ENCODE results near the gene CAMK2B. TPM values are rescaled to one million over a fixed set of nuclear protein-coding genes. Genes with fewer than 3 reads are reported as not detected.

The CAMK2B gene
- total RNA-seq, 2 experiments from 2014 or later = 0.97 to 1.9 TPM

DNA sequence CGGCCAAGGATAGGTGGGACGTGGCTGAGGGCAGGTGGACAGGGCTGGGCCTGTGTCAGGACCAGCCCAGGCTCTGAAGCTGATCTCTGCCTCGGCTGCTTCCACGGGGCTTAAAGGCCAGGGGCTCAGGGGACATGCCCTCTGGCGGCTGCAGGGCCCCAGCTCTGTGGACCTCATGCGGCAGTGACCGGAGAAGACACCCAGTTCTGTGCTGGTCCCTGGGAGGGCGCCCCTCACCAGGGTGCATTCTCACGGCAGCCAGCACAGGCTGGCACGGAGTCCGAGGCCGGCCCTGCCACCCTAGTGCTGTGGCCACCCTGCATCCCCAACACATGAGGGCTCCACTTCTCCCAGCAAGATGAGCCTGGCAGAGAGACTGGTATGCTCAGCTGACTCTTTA is 94.3 kb downstream of the CAMK2B start:
- ATAC-seq = no peak
- H3K27ac Mint-ChIP-seq = no peak overlapping the region
- intact Hi-C loops (cut with micrococcal nuclease) = no loop called here
- no peaks in the 10 kb centered on the region for H3K9me3 Mint-ChIP-seq
- POLR2A ChIA-PET = no interaction called here
- TF ChIP-seq, protein P1, sequence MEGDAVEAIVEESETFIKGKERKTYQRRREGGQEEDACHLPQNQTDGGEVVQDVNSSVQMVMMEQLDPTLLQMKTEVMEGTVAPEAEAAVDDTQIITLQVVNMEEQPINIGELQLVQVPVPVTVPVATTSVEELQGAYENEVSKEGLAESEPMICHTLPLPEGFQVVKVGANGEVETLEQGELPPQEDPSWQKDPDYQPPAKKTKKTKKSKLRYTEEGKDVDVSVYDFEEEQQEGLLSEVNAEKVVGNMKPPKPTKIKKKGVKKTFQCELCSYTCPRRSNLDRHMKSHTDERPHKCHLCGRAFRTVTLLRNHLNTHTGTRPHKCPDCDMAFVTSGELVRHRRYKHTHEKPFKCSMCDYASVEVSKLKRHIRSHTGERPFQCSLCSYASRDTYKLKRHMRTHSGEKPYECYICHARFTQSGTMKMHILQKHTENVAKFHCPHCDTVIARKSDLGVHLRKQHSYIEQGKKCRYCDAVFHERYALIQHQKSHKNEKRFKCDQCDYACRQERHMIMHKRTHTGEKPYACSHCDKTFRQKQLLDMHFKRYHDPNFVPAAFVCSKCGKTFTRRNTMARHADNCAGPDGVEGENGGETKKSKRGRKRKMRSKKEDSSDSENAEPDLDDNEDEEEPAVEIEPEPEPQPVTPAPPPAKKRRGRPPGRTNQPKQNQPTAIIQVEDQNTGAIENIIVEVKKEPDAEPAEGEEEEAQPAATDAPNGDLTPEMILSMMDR (IDR thresholded peaks at IDR 0.05) = no peak
- CTCF ChIA-PET = no interaction called here
- no peak for DNase-seq
- H3K4me3 Mint-ChIP-seq = no peak overlapping the region
- H3K36me3 Mint-ChIP-seq (ENCODE audit: low read depth) = no peaks in the 10 kb centered on the region
- no peaks in the 10 kb centered on the region for H3K27me3 Mint-ChIP-seq
- no peaks in the 10 kb centered on the region for H3K4me1 Mint-ChIP-seq (ENCODE audit: low read depth)

DNA sequence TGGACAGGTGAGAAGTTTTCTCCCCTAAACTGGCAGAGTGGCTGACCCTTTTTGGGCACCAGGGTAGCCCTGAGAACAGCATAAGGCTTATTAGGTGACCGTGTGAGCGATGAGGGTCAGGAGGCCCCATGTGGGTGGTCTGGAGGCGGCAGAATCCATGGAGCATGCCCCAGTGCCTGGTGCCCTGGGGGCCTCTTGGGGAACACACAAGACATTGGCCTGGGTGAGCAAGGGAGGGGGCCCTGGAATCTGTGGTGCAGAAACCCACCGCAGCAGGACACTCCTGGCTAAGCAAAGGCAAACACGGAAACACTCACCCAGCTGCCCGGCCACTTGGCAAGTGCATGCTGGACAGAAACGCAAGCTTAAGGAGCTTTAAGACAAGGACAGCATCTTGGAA is 95.1 kb downstream of the CAMK2B start:
- no peaks in the 10 kb centered on the region for H3K4me1 Mint-ChIP-seq (ENCODE audit: low read depth)
- DNase-seq = no peak
- H3K36me3 Mint-ChIP-seq (ENCODE audit: low read depth) = no peaks in the 10 kb centered on the region
- CTCF ChIA-PET = no interaction called here
- no peak overlapping the region for H3K27ac Mint-ChIP-seq
- H3K27me3 Mint-ChIP-seq = no peaks in the 10 kb centered on the region
- TF ChIP-seq, protein P1 (IDR thresholded peaks at IDR 0.05) = no peak
- intact Hi-C loops (cut with micrococcal nuclease) = no loop called here
- POLR2A ChIA-PET = interaction anchor here (0.6 kb wide), 1 partner anchor 72 kb away, joined by 4 read pairs; no protein-coding TSS in a partner anchor
- no peak overlapping the region for H3K4me3 Mint-ChIP-seq
- no peaks in the 10 kb centered on the region for H3K9me3 Mint-ChIP-seq
- ATAC-seq = no peak

DNA sequence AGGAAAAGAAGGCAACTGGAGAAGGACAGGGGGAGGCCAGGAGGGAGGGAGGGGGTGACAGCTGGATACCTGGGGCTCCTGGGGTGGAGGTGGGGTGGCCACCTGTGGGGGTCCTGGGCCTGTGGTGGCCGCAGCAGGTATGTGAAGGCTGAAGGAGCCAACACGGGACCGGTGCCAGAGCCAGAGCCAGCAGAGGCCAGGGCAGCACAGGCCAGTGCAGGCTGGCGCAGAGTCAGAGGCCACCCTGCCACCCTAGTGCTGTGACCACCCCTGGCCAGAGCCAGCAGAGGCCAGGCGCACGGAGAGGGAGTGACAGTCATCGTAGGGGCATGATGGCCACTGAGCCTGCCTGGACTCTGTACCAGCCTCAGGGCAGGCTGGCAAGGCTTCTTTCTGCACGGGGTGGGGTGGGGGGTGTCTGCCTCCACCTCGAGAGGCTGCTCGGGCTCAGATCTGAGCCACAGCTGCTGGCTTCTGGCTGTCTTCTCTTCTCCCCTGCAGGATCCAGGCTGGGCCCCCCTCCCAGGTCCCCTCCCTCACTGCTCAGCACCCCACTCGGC is 95.8 kb downstream of the CAMK2B start:
- H3K4me3 Mint-ChIP-seq = no peak overlapping the region
- POLR2A ChIA-PET = no interaction called here
- intact Hi-C loops (cut with micrococcal nuclease) = no loop called here
- DNase-seq (no peak), ATAC-seq (no peak)
- no peaks in the 10 kb centered on the region for H3K9me3 Mint-ChIP-seq
- no peaks in the 10 kb centered on the region for H3K4me1 Mint-ChIP-seq (ENCODE audit: low read depth)
- TF ChIP-seq, protein P1 (IDR thresholded peaks at IDR 0.05) = no peak
- no peaks in the 10 kb centered on the region for H3K36me3 Mint-ChIP-seq (ENCODE audit: low read depth)
- H3K27me3 Mint-ChIP-seq = no peaks in the 10 kb centered on the region
- CTCF ChIA-PET = no interaction called here
- no peak overlapping the region for H3K27ac Mint-ChIP-seq

DNA sequence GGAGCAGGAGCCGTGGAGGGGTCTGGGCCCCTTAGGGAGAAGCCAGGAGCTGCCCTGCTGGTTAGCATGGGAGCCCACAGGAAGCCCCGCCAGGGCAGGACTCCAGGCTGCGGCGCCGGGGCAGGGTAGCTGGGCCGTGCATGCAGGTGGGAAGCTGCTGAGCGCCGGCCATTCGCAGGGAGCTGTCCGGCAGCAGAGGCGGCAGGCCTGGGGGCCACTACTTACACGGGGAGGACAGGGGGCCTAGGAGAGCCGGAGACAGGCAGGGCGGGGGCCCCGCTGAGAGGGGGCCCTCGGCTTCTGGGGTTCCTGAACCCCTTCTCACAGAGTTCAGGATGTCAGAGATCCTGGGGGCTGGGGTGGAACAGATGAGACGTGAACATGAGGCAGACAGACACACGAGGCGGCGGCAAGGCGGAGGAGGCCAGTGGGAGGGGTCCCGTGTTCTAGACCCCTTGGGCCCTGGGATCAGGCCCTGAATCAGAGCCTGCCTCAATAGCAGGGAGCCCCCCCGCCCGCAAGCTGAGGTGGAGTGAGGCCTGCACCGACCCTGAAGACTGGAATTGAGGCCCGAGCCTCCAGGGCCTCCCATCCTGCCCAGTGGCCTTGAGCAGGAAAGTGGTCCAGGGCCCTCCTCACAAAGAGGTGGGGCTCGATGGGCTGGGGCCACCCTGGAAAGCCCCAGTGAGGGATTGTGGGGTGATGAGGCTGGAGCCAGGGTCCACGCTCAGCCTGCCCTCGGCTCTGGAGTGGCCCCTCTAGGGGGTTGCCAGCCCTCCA is 96.6 kb downstream of the CAMK2B start:
- ChIA-PET CTCF (no interaction called here), POLR2A (no interaction called here)
- no peak for DNase-seq
- TF ChIP-seq, protein P1 (IDR thresholded peaks at IDR 0.05) = no peak
- no peak overlapping the region for H3K27ac Mint-ChIP-seq
- ATAC-seq = no peak
- no peaks in the 10 kb centered on the region for H3K27me3 Mint-ChIP-seq
- H3K36me3 Mint-ChIP-seq (ENCODE audit: low read depth) = no peaks in the 10 kb centered on the region
- H3K4me3 Mint-ChIP-seq = no peak overlapping the region
- H3K4me1 Mint-ChIP-seq (ENCODE audit: low read depth) = no peaks in the 10 kb centered on the region
- intact Hi-C loops (cut with micrococcal nuclease) = no loop called here
- H3K9me3 Mint-ChIP-seq = no peaks in the 10 kb centered on the region

DNA sequence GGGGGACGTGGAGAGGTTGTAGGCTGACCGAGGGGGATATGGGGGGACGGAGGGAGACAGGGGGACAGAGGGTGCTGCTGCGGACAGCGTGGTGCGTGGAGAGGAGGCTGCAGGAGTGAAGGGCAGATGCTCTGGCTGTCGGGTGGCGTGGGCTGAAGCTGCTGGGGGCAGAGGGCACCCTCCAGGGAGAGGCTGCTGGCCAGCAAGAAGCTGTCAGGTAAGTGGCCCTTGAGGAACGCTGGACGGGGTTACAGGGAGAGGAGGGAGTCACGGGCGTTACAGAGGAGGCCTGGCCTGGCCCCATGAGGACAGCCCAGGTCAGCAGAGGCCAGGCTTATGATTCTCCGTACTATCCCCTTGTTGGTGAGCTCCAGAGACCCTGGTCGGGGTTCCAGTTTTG is 97.5 kb downstream of the CAMK2B start:
- no peak for ATAC-seq
- Mint-ChIP-seq H3K9me3 (no peaks in the 10 kb centered on the region), H3K27me3 (no peaks in the 10 kb centered on the region), H3K36me3 (ENCODE audit: low read depth) (no peaks in the 10 kb centered on the region), H3K27ac (no peak overlapping the region), H3K4me1 (ENCODE audit: low read depth) (no peaks in the 10 kb centered on the region), H3K4me3 (no peak overlapping the region)
- TF ChIP-seq, protein P1 (IDR thresholded peaks at IDR 0.05) = no peak
- intact Hi-C loops (cut with micrococcal nuclease) = no loop called here
- ChIA-PET POLR2A (no interaction called here), CTCF (no interaction called here)
- DNase-seq = no peak

Data from activated CD8-positive, alpha-beta T cell treated with anti-CD3 and anti-CD28 coated beads for 36 hours (primary cell).